ENCODE measurements around the gene RAB33A. TPM values are rescaled to one million over a fixed set of nuclear protein-coding genes. Genes with fewer than 3 reads are reported as not detected.

RAB33A gene
- total RNA-seq, 2 donors from 2014 or later = 0.78 TPM; not detected in 1

DNA sequence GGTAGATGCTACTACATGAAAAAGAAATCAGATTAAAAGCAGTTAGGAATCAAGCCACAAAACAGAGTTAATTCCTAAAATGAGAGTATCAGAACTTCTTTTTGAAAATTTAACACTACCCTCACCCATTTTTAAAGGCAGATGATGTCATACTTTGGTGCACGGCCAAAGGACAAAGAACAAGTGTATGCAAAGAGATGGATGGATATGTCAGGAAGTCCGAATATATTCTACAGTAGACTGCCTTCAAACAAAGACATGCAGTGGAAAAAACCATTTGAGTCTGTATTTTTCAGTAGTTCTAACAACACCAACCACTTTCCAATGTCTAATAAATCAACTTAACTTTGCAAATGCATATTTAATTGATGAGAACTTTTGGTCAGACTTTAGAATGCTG lies 8.4 kb upstream of the RAB33A start:
- TF ChIP-seq POLR2A (IDR thresholded peaks at IDR 0.05) = no peak
- TF ChIP-seq, protein P1, sequence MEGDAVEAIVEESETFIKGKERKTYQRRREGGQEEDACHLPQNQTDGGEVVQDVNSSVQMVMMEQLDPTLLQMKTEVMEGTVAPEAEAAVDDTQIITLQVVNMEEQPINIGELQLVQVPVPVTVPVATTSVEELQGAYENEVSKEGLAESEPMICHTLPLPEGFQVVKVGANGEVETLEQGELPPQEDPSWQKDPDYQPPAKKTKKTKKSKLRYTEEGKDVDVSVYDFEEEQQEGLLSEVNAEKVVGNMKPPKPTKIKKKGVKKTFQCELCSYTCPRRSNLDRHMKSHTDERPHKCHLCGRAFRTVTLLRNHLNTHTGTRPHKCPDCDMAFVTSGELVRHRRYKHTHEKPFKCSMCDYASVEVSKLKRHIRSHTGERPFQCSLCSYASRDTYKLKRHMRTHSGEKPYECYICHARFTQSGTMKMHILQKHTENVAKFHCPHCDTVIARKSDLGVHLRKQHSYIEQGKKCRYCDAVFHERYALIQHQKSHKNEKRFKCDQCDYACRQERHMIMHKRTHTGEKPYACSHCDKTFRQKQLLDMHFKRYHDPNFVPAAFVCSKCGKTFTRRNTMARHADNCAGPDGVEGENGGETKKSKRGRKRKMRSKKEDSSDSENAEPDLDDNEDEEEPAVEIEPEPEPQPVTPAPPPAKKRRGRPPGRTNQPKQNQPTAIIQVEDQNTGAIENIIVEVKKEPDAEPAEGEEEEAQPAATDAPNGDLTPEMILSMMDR (IDR thresholded peaks at IDR 0.05) = no peak
- no peak for ATAC-seq
- H3K9me3 ChIP-seq = no peaks in the 10 kb centered on the region
- no peaks in the 10 kb centered on the region for H3K36me3 ChIP-seq (replicated peaks in 1 of 2; ENCODE audit: insufficient read depth in 1 of 2, low read depth in 2 of 2)
- 32 to 47% methylated on average over 2 of the region's 2 CpGs for WGBS, 2 donors
- no peak for DNase-seq
- intact Hi-C loops (cut with DNase I) = no loop called here
- no peaks in the 10 kb centered on the region for H3K27me3 ChIP-seq
- H3K4me1 ChIP-seq = peaks cover 28% of the 10 kb centered on the region
- H3K27ac ChIP-seq = no peak overlapping the region
- no peak overlapping the region for H3K4me3 ChIP-seq

DNA sequence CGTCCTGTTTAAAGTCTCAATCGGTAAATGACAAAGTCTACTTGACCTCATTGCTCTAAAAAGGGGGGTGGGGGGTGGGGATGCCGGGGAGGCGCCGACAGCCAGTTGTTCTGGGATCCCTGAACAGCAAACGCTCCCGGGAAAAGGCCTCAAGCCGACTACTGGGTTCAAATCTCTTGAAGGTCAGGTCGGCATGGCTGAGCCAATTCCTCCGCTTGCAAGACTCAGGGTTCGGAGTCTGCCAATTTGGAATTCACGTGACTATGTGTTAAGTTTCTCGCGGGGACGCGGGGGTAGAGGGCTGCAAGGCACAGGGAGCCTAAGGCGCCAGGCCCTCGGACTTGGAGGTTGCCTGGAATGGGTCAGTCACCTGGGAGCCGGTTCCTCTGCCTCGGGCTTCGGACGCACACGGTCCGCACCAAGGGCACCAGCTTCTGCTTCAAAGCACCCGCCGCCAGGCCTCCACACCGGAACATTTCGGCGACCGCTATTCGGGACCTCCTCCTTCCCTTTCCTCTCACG lies 6.5 kb upstream of the RAB33A start:
- WGBS, 2 donors = 1% methylated on average over 23 of the region's 32 CpGs; no CpG with 5 or more reads in 1 of the 2 donors
- DNase-seq (no peak), ATAC-seq (no peak)

DNA sequence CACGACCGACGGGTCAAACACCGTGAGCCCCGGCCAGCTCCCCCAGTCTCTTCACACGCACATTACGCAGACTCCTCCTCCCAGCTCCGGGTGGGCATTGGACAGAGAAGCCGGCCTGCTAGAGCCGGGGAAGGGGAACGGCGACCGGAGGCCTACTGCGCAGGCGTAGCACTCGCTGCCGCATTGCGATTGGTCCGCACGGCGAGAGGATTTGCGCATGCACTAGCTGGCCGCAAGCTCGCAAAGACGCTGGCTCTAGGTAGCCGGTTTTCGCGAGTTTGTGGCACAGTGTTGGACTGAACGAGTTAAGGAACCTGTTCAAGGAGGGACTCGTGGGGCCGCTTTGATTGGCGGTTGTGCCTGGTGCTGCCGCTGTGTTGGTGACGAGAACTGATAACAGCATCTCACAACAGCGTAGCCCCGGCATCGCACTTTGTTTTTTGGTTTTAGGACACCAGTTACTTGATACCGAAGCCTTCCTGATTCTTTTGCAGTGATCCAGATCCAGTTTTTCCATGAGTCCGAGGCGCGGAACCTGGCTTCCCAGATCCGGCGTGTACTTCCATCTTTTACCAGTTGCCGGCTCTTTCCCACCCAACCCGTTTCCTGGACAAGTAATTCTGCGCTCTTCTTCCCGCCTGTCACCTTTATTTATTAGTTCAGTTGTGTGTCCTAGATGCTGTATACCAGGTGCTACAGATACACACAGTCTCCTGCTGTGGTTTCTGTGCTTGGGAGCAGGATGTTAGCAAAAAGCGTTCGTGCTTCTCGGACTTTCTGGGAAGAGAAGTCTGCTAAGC lies 5.9 kb upstream of the RAB33A start, which contains the start of gene AIFM1:
TSS of gene AIFM1 (minus strand) at position 139 of the 800 bp plus-strand sequence. CDS start 185 bp downstream, outside the sequence.
- DNase-seq = peak; percentile 90 to 95 (median 91)
- ATAC-seq = peak; percentile 98

More for the DNA sequence above, 6.5 kb upstream of the RAB33A start:
- Histone ChIP-seq H3K9me3 (no peaks in the 10 kb centered on the region), H3K27ac (peak overlapping the region; percentile 71 to 93 (median 81)), H3K36me3 (replicated peaks in 1 of 2; ENCODE audit: insufficient read depth in 1 of 2, low read depth in 2 of 2) (no peaks in the 10 kb centered on the region), H3K27me3 (no peaks in the 10 kb centered on the region), H3K4me1 (peaks cover 25% of the 10 kb centered on the region), H3K4me3 (peak overlapping the region; percentile 22 to 30)
- intact Hi-C loops (cut with DNase I) = no loop called here
- TF ChIP-seq, protein P1 (IDR thresholded peaks at IDR 0.05) = no peak
- no peak for TF ChIP-seq POLR2A (IDR thresholded peaks at IDR 0.05)

GRCh38 chrX:130166503-130166777 lies 5.3 kb upstream of the RAB33A start:
- H3K27ac ChIP-seq = peak overlapping the region; percentile 71 to 93 (median 81)
- ATAC-seq = no peak
- peaks cover 31% of the 10 kb centered on the region for H3K4me1 ChIP-seq
- no peak for TF ChIP-seq POLR2A (IDR thresholded peaks at IDR 0.05)
- TF ChIP-seq, protein P1 (IDR thresholded peaks at IDR 0.05) = no peak
- no peaks in the 10 kb centered on the region for H3K36me3 ChIP-seq (replicated peaks in 1 of 2; ENCODE audit: insufficient read depth in 1 of 2, low read depth in 2 of 2)
- H3K4me3 ChIP-seq = peak overlapping the region; percentile 22 to 30
- H3K27me3 ChIP-seq = no peaks in the 10 kb centered on the region
- intact Hi-C loops (cut with DNase I) = no loop called here
- no peak for DNase-seq
- no peaks in the 10 kb centered on the region for H3K9me3 ChIP-seq
- 0% methylated on average over 4 of the region's 4 CpGs for WGBS, 2 donors

More for the DNA sequence above, 5.9 kb upstream of the RAB33A start, which contains the start of gene AIFM1:
- intact Hi-C loops (cut with DNase I) = no loop called here
- TF ChIP-seq POLR2A (IDR thresholded peaks at IDR 0.05) = peak; percentile 58 to 80 (median 78)
- TF ChIP-seq, protein P1 (IDR thresholded peaks at IDR 0.05) = peak in 1 of 7 experiments; percentile 9
- Histone ChIP-seq H3K36me3 (replicated peaks in 1 of 2; ENCODE audit: insufficient read depth in 1 of 2, low read depth in 2 of 2) (no peaks in the 10 kb centered on the region), H3K27me3 (no peaks in the 10 kb centered on the region), H3K4me1 (peaks cover 26% of the 10 kb centered on the region), H3K9me3 (no peaks in the 10 kb centered on the region), H3K27ac (peak within 1 kb of the TSS; percentile 71 to 93 (median 81)), H3K4me3 (peak within 1 kb of the TSS; percentile 22 to 30)
- 0% methylated on average over 9 to 36 of the region's 50 CpGs for WGBS, 2 donors

Data from body of pancreas (tissue), 4 donors.